ENCODE data around the gene GPBP1.
"Not testable (repeated sequence)": the region's sequence is repeated elsewhere in the genome, so short reads cannot be mapped to it uniquely, and the experiment has no call there.

The GPBP1 gene

DNA sequence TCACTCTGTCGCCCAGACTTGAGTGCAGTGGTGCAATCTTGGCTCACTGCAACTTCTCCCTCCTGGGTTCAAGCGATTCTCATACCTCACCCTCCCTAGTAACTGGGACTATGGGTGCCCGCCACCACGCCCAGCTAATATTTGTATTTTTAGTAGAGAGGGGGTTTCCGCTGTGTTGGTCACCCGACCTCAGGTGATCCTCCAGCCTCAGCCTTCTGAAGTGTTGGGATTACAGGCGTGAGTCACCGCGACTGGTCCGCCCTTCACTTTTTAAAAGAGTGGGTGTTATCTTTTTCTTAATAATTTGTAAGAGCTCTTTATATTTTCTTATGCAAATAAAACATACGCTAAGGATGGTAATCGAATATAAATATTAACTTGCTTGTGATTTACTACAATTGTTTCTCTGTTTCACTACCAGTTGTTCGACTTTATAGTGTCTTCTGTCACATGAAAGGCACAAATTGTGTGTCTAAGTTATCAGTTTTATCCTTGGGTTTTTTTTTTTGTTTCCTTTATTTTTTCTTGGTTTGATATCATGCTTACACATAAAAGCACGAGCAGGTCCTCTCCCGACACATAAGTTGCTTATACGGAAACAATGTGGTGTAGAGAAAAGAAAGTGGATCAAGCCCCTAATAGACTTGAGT lies 1.9 kb upstream of the GPBP1 start:
- H3K36me3 Mint-ChIP-seq (ENCODE audit: low read depth): peaks cover 24% of the 10 kb centered on the region
- peak overlapping the region; percentile 100 for H3K27ac Mint-ChIP-seq
- peak overlapping the region; percentile 96 for H3K4me3 Mint-ChIP-seq
- peaks cover 29% of the 10 kb centered on the region for H3K4me1 Mint-ChIP-seq (ENCODE audit: low read depth)
- no peaks in the 10 kb centered on the region for H3K27me3 Mint-ChIP-seq
- no peaks in the 10 kb centered on the region for H3K9me3 Mint-ChIP-seq
- intact Hi-C loops (cut with micrococcal nuclease): loop anchor here (10.0 kb wide), 1 partner anchor 1867 kb away; the partner anchor contains the start of genes DHX29 and MTREX

DNA sequence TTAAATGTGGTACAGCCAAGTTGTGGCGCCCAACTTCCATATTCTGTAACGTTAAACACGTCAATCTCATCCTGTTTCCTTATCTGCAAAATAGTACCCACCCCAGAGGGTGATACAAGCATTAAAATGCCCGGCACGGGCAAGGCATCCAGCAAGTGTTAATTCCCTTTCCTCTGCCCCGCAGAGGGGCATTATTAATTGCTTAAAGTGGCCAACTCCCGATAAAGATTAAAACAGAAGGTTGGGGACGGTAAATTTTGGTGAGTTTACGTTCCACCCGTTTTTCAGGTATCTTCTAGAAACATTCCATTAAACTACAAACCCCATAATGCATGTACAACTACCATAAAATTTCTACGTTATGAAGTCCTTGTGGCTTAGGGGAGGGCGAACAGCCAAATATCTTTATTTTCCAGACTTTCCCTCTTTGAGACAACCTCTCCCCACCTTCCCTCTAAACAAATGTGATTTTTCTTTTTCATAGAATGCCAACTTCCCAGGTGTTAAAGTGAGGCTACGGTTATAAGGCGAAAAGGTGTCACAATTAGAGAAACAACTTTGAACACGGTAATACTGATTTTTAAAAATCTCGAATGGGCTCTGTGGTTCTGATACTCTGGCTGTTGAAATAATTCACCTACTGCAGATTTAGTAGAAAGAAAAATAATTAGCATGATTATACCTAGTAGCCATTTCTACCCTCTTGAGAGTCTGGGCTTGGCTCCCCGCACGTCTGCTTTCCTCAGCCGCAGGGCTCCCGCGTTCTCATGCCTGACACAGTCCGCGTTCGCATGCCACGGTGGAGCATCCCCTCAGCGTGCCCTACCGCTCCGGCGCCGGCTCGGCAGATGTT lies 1.2 kb upstream of the GPBP1 start:
- no peaks in the 10 kb centered on the region for H3K27me3 Mint-ChIP-seq
- H3K9me3 Mint-ChIP-seq: no peaks in the 10 kb centered on the region
- H3K4me3 Mint-ChIP-seq: peak overlapping the region; percentile 96
- peaks cover 33% of the 10 kb centered on the region for H3K4me1 Mint-ChIP-seq (ENCODE audit: low read depth)
- H3K27ac Mint-ChIP-seq: peak overlapping the region; percentile 100
- intact Hi-C loops (cut with micrococcal nuclease): loop anchor here (1.0 to 10.0 kb wide), 2 partner anchors 263 to 1868 kb away; partner anchors contain the start of genes DHX29, MTREX and SETD9
- peaks cover 29% of the 10 kb centered on the region for H3K36me3 Mint-ChIP-seq (ENCODE audit: low read depth)

GRCh38 chr5:57174128-57174889 lies 450 bp downstream of the GPBP1 start:
- peak overlapping the region; percentile 100 for H3K27ac Mint-ChIP-seq
- intact Hi-C loops (cut with micrococcal nuclease): loop anchor here (10.0 kb wide), 1 partner anchor 1870 kb away; the partner anchor contains the start of genes DHX29 and MTREX
- peak overlapping the region; percentile 96 for H3K4me3 Mint-ChIP-seq
- peaks cover 41% of the 10 kb centered on the region for H3K36me3 Mint-ChIP-seq (ENCODE audit: low read depth)
- peaks cover 48% of the 10 kb centered on the region for H3K4me1 Mint-ChIP-seq (ENCODE audit: low read depth)
- no peaks in the 10 kb centered on the region for H3K27me3 Mint-ChIP-seq
- H3K9me3 Mint-ChIP-seq: no peaks in the 10 kb centered on the region

DNA sequence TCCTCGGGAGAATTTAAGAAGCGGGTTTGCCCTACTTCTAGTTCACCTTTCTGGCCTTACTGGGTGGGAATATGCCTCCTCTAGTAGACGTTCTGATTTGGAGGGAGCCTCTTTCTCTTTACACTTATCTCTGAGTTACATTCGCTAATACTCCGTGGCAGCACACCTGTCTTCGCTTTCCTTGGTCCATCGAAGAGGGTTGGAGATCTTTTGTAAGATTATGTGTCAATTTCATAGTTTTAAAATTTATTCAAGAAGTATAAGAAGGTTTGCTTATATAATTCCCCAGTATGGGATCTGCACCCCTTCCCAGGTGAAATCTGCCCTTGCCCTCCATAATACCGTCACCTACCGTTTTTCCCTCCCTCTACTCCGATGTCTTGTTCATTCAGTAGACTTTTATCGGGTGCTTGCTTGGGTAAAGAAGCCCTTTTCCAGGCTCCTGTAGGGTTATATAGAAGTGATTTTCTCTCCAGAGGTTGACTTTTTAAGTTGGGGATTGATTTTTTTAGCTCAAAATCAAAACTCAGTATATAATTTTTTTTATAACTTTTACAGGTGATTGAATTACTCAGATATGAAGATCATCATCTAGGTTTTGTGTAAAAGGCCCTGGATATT lies 1.1 kb downstream of the GPBP1 start:
- Mint-ChIP-seq H3K4me1 (ENCODE audit: low read depth) (peaks cover 55% of the 10 kb centered on the region), H3K4me3 (peak overlapping the region; percentile 96), H3K27ac (peak overlapping the region; percentile 100), H3K27me3 (no peaks in the 10 kb centered on the region), H3K36me3 (ENCODE audit: low read depth) (peaks cover 47% of the 10 kb centered on the region), H3K9me3 (no peaks in the 10 kb centered on the region)
- intact Hi-C loops (cut with micrococcal nuclease): loop anchor here (5.0 to 10.0 kb wide), 3 partner anchors 37 to 1870 kb away; partner anchors contain the start of genes DHX29 and MTREX

- Mint-ChIP-seq H3K4me1 (ENCODE audit: low read depth) (peaks cover 62% of the 10 kb centered on the region), H3K9me3 (no peaks in the 10 kb centered on the region), H3K27me3 (no peaks in the 10 kb centered on the region), H3K36me3 (ENCODE audit: low read depth) (peaks cover 54% of the 10 kb centered on the region), H3K27ac (peak overlapping the region; percentile 100), H3K4me3 (peak overlapping the region; percentile 96)
- intact Hi-C loops (cut with micrococcal nuclease): loop anchor here (5.0 to 10.0 kb wide), 3 partner anchors 37 to 1871 kb away; partner anchors contain the start of genes DHX29 and MTREX
Measured at GRCh38 chr5:57175551-57176309, 1.9 kb downstream of the GPBP1 start.

- H3K9me3 Mint-ChIP-seq: no peaks in the 10 kb centered on the region
- peaks cover 68% of the 10 kb centered on the region for H3K4me1 Mint-ChIP-seq (ENCODE audit: low read depth)
- H3K4me3 Mint-ChIP-seq: peak overlapping the region; percentile 96
- peak overlapping the region; percentile 100 for H3K27ac Mint-ChIP-seq
- peaks cover 61% of the 10 kb centered on the region for H3K36me3 Mint-ChIP-seq (ENCODE audit: low read depth)
- intact Hi-C loops (cut with micrococcal nuclease): loop anchor here (5.0 to 10.0 kb wide), 3 partner anchors 36 to 1872 kb away; partner anchors contain the start of genes DHX29 and MTREX
- no peaks in the 10 kb centered on the region for H3K27me3 Mint-ChIP-seq
Measured at GRCh38 chr5:57176350-57176857, 2.5 kb downstream of the GPBP1 start.

GRCh38 chr5:57177479-57178156 lies 3.8 kb downstream of the GPBP1 start:
- Mint-ChIP-seq H3K27ac (no peak overlapping the region), H3K4me3 (peak overlapping the region; percentile 57), H3K36me3 (ENCODE audit: low read depth) (peaks cover 65% of the 10 kb centered on the region), H3K27me3 (no peaks in the 10 kb centered on the region), H3K9me3 (no peaks in the 10 kb centered on the region), H3K4me1 (ENCODE audit: low read depth) (peaks cover 60% of the 10 kb centered on the region)
- intact Hi-C loops (cut with micrococcal nuclease): loop anchor here (5.0 to 10.0 kb wide), 3 partner anchors 35 to 1873 kb away; partner anchors contain the start of genes DHX29 and MTREX

- H3K4me1 Mint-ChIP-seq (ENCODE audit: low read depth): peaks cover 59% of the 10 kb centered on the region
- intact Hi-C loops (cut with micrococcal nuclease): loop anchor here (5.0 to 10.0 kb wide), 3 partner anchors 34 to 1873 kb away; partner anchors contain the start of genes DHX29 and MTREX
- H3K9me3 Mint-ChIP-seq, H3K27me3 Mint-ChIP-seq: not testable (repeated sequence)
- H3K27ac Mint-ChIP-seq: peak overlapping the region; percentile 70
- peaks cover 68% of the 10 kb centered on the region for H3K36me3 Mint-ChIP-seq (ENCODE audit: low read depth)
- peak overlapping the region; percentile 58 for H3K4me3 Mint-ChIP-seq
Measured at GRCh38 chr5:57178238-57178637, 4.4 kb downstream of the GPBP1 start.

- intact Hi-C loops (cut with micrococcal nuclease): loop anchor here (5.0 to 10.0 kb wide), 3 partner anchors 33 to 1875 kb away; partner anchors contain the start of genes DHX29 and MTREX
- H3K27ac Mint-ChIP-seq: peak overlapping the region; percentile 70
- peaks cover 67% of the 10 kb centered on the region for H3K4me1 Mint-ChIP-seq (ENCODE audit: low read depth)
- peaks cover 71% of the 10 kb centered on the region for H3K36me3 Mint-ChIP-seq (ENCODE audit: low read depth)
- H3K27me3 Mint-ChIP-seq: no peaks in the 10 kb centered on the region
- H3K4me3 Mint-ChIP-seq: peak overlapping the region; percentile 58
- H3K9me3 Mint-ChIP-seq: no peaks in the 10 kb centered on the region
Measured at GRCh38 chr5:57179262-57180200, 5.7 kb downstream of the GPBP1 start.

DNA sequence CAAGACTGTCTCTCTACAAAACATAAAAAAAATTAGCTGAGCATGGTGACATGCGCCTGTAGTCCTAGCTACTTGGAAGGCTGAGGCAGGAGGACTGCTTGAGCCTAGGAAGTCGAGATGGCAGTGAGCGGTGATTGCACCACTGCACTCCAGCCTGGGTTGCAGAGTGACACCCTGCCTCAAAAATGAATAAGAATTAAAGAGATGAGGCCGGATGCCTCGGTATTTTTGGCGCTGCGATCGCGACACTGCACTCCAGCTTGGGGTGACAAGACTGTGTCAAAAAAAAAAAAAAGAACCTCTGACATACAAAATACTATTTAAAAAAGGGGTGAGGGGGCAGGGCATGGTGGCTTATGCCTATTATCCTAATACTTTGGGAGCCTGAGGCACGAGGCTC lies 7.3 kb downstream of the GPBP1 start:
- no peaks in the 10 kb centered on the region for H3K9me3 Mint-ChIP-seq
- peaks cover 69% of the 10 kb centered on the region for H3K36me3 Mint-ChIP-seq (ENCODE audit: low read depth)
- intact Hi-C loops (cut with micrococcal nuclease): no loop called here
- H3K27ac Mint-ChIP-seq: peak overlapping the region; percentile 46
- H3K4me1 Mint-ChIP-seq (ENCODE audit: low read depth): peaks cover 65% of the 10 kb centered on the region
- H3K4me3 Mint-ChIP-seq: no peak overlapping the region
- no peaks in the 10 kb centered on the region for H3K27me3 Mint-ChIP-seq

GRCh38 chr5:57184322-57184721 lies 10.5 kb downstream of the GPBP1 start:
- Mint-ChIP-seq H3K9me3 (no peaks in the 10 kb centered on the region), H3K4me3 (no peak overlapping the region)
- intact Hi-C loops (cut with micrococcal nuclease): no loop called here

More at GRCh38 chr5:57184322-57184721, 10.5 kb downstream of the GPBP1 start:
- Mint-ChIP-seq H3K27ac (no peak overlapping the region), H3K36me3 (ENCODE audit: low read depth) (peaks cover 75% of the 10 kb centered on the region), H3K4me1 (ENCODE audit: low read depth) (peaks cover 76% of the 10 kb centered on the region), H3K27me3 (no peaks in the 10 kb centered on the region)
